Nephron progenitor cell (in vitro differentiated cells): ENCODE results near the gene ZMYND12.

Experiments
- DNase-seq: peaks from one replicate; pipeline ENCODE4 v3.0.0; 2021
- H3K27ac Mint-ChIP-seq: 2 replicates; pipeline ENCODE4 v1.8.0; 2021; ENCODE audit warnings: mild to moderate bottlenecking, moderate library complexity, mixed read lengths
- H3K27me3 Mint-ChIP-seq: 2 replicates; pipeline ENCODE4 v1.8.0; 2021; ENCODE audit warnings: mild to moderate bottlenecking, low read depth, mixed read lengths; ENCODE audit not compliant: poor library complexity
- H3K36me3 Mint-ChIP-seq: 2 replicates; pipeline ENCODE4 v1.8.0; 2021; ENCODE audit warnings: low read depth, mixed read lengths
- H3K4me1 Mint-ChIP-seq: 2 replicates; pipeline ENCODE4 v1.8.0; 2021; ENCODE audit warnings: mixed read lengths
- H3K4me3 Mint-ChIP-seq: 2 replicates; pipeline ENCODE4 v1.8.0; 2021; ENCODE audit warnings: mild to moderate bottlenecking, moderate library complexity, mixed read lengths
- H3K9me3 Mint-ChIP-seq: 2 replicates; pipeline ENCODE4 v1.8.0; 2021; ENCODE audit warnings: mild to moderate bottlenecking, moderate library complexity, mixed read lengths
- CTCF ChIP-seq: fragments of 200-600 bp; sonication (generic); IDR thresholded peaks from 2 replicates; pipeline ENCODE4 v1.5.0; 2021; ENCODE audit warnings: antibody characterized with exemption

Gene ZMYND12

GRCh38 chr1:42392967-42393848, 62.6 kb downstream of the ZMYND12 start:
- peaks cover 3% of the 10 kb centered on the region for H3K27me3 Mint-ChIP-seq
- no peak overlapping the region for H3K4me3 Mint-ChIP-seq
- TF ChIP-seq CTCF: no peak
- no peak overlapping the region for H3K27ac Mint-ChIP-seq
- H3K4me1 Mint-ChIP-seq: no peaks in the 10 kb centered on the region
- H3K36me3 Mint-ChIP-seq: no peaks in the 10 kb centered on the region
- no peaks in the 10 kb centered on the region for H3K9me3 Mint-ChIP-seq
- no peak for DNase-seq

GRCh38 chr1:42392255-42392654, 63.6 kb downstream of the ZMYND12 start:
- Mint-ChIP-seq H3K27me3 (peaks cover 3% of the 10 kb centered on the region), H3K4me3 (no peak overlapping the region), H3K4me1 (no peaks in the 10 kb centered on the region), H3K27ac (no peak overlapping the region), H3K9me3 (no peaks in the 10 kb centered on the region), H3K36me3 (no peaks in the 10 kb centered on the region)
- TF ChIP-seq CTCF: no peak
- no peak for DNase-seq

GRCh38 chr1:42386051-42386450, 69.8 kb downstream of the ZMYND12 start:
- H3K27ac Mint-ChIP-seq: no peak overlapping the region
- no peaks in the 10 kb centered on the region for H3K9me3 Mint-ChIP-seq
- no peak for TF ChIP-seq CTCF
- no peaks in the 10 kb centered on the region for H3K36me3 Mint-ChIP-seq
- H3K27me3 Mint-ChIP-seq: peaks cover 37% of the 10 kb centered on the region
- DNase-seq: no peak
- H3K4me3 Mint-ChIP-seq: no peak overlapping the region
- no peaks in the 10 kb centered on the region for H3K4me1 Mint-ChIP-seq

GRCh38 chr1:42385283-42385682, 70.5 kb downstream of the ZMYND12 start:
- no peak for TF ChIP-seq CTCF
- peaks cover 40% of the 10 kb centered on the region for H3K27me3 Mint-ChIP-seq
- H3K4me1 Mint-ChIP-seq: no peaks in the 10 kb centered on the region
- no peak overlapping the region for H3K4me3 Mint-ChIP-seq
- H3K9me3 Mint-ChIP-seq: no peaks in the 10 kb centered on the region
- H3K36me3 Mint-ChIP-seq: no peaks in the 10 kb centered on the region
- no peak overlapping the region for H3K27ac Mint-ChIP-seq
- no peak for DNase-seq

GRCh38 chr1:42381280-42381673, 74.5 kb downstream of the ZMYND12 start:
- Mint-ChIP-seq H3K4me1 (peaks cover 5% of the 10 kb centered on the region), H3K9me3 (no peaks in the 10 kb centered on the region), H3K27me3 (peaks cover 74% of the 10 kb centered on the region), H3K27ac (no peak overlapping the region), H3K4me3 (peak overlapping the region; percentile 79), H3K36me3 (no peaks in the 10 kb centered on the region)
- DNase-seq: no peak
- no peak for TF ChIP-seq CTCF
